Endothelial cell (in vitro differentiated cells): Measurements from ENCODE around the gene TRPM2. TPM values are rescaled to one million over a fixed set of nuclear protein-coding genes. Genes with fewer than 3 reads are reported as not detected.

Experiments used
- DNase-seq: peaks from one replicate; pipeline ENCODE4 v3.0.0; 2021; ENCODE audit warnings: low spot score
- H3K27ac Mint-ChIP-seq: one replicate; pipeline ENCODE4 v1.8.0; 2021; ENCODE audit warnings: mixed read lengths, inconsistent platforms; ENCODE audit not compliant: unreplicated experiment
- H3K27me3 Mint-ChIP-seq: one replicate; pipeline ENCODE4 v1.8.0; 2021; ENCODE audit warnings: mild to moderate bottlenecking, moderate library complexity, mixed read lengths, inconsistent platforms; ENCODE audit not compliant: unreplicated experiment
- H3K36me3 Mint-ChIP-seq: one replicate; pipeline ENCODE4 v1.8.0; 2021; ENCODE audit warnings: mild to moderate bottlenecking, low read depth, mixed read lengths, inconsistent platforms; ENCODE audit not compliant: unreplicated experiment
- H3K4me1 Mint-ChIP-seq: one replicate; pipeline ENCODE4 v1.8.0; 2021; ENCODE audit warnings: mild to moderate bottlenecking, mixed read lengths, inconsistent platforms; ENCODE audit not compliant: unreplicated experiment
- H3K4me3 Mint-ChIP-seq: one replicate; pipeline ENCODE4 v1.8.0; 2021; ENCODE audit warnings: mild to moderate bottlenecking, mixed read lengths, inconsistent platforms; ENCODE audit not compliant: unreplicated experiment
- H3K9me3 Mint-ChIP-seq: one replicate; pipeline ENCODE4 v1.8.0; 2021; ENCODE audit warnings: mixed read lengths, inconsistent platforms; ENCODE audit not compliant: unreplicated experiment
- total RNA-seq: library from RNA; stranded (reverse); fragmentation: NEBNext Ultra II Directional; extraction: Animal tissue kit (Norgen Biotek cat#: 25700); gene quantifications from one replicate; pipeline ENCODE4 v1.2.1, GENCODE V29; 2021; ENCODE audit not compliant: unreplicated experiment
- TF ChIP-seq, protein P1 (sequence below): fragments of 200-600 bp; sonication (generic); IDR thresholded peaks from one replicate; pipeline ENCODE4 v1.5.0; 2021; ENCODE audit warnings: antibody characterized with exemption; ENCODE audit not compliant: unreplicated experiment

TRPM2 gene
- total RNA-seq, 1 donor from 2014 or later = 0.15 TPM

DNA sequence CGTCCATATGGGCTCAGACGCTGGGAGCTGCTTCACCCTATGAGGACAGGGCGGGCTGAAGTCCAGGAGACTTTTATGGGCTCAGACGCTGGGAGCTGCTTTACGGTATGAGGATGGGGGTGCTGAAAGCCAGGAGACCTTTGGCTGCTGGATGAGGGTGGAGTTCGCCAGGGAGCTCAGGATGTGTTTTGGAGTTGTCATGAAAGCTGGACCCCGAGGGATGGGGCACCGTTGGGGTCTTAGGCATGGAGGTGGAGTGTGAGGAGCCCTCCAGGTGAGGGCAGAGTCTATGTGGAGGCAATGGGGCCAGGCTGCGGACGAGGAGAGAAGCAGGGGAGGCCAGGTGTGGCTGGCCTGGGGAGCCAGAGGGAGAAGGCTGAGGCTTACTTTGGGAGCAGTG is 27.5 kb downstream of the TRPM2 start:
- no peak for DNase-seq
- Mint-ChIP-seq H3K4me1 (no peaks in the 10 kb centered on the region), H3K36me3 (peaks cover 6% of the 10 kb centered on the region), H3K9me3 (peaks cover 5% of the 10 kb centered on the region), H3K27ac (no peak overlapping the region), H3K4me3 (no peak overlapping the region), H3K27me3 (peaks cover 24% of the 10 kb centered on the region)
- TF ChIP-seq, protein P1, sequence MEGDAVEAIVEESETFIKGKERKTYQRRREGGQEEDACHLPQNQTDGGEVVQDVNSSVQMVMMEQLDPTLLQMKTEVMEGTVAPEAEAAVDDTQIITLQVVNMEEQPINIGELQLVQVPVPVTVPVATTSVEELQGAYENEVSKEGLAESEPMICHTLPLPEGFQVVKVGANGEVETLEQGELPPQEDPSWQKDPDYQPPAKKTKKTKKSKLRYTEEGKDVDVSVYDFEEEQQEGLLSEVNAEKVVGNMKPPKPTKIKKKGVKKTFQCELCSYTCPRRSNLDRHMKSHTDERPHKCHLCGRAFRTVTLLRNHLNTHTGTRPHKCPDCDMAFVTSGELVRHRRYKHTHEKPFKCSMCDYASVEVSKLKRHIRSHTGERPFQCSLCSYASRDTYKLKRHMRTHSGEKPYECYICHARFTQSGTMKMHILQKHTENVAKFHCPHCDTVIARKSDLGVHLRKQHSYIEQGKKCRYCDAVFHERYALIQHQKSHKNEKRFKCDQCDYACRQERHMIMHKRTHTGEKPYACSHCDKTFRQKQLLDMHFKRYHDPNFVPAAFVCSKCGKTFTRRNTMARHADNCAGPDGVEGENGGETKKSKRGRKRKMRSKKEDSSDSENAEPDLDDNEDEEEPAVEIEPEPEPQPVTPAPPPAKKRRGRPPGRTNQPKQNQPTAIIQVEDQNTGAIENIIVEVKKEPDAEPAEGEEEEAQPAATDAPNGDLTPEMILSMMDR = no peak

GRCh38 chr21:44381874-44382273 is 28.5 kb downstream of the TRPM2 start:
- Mint-ChIP-seq H3K27ac (peak overlapping the region; percentile 6), H3K36me3 (peaks cover 6% of the 10 kb centered on the region), H3K9me3 (peaks cover 5% of the 10 kb centered on the region), H3K4me1 (no peaks in the 10 kb centered on the region), H3K27me3 (peaks cover 17% of the 10 kb centered on the region), H3K4me3 (peak overlapping the region; percentile 0)
- DNase-seq = no peak
- TF ChIP-seq, protein P1 = no peak

GRCh38 chr21:44382536-44382935 is 29.1 kb downstream of the TRPM2 start:
- Mint-ChIP-seq H3K36me3 (peaks cover 6% of the 10 kb centered on the region), H3K4me1 (no peaks in the 10 kb centered on the region), H3K27me3 (peaks cover 12% of the 10 kb centered on the region), H3K9me3 (peaks cover 5% of the 10 kb centered on the region), H3K4me3 (no peak overlapping the region), H3K27ac (no peak overlapping the region)
- DNase-seq = no peak
- TF ChIP-seq, protein P1 = no peak

GRCh38 chr21:44383216-44383615 is 29.8 kb downstream of the TRPM2 start:
- peaks cover 5% of the 10 kb centered on the region for H3K9me3 Mint-ChIP-seq
- TF ChIP-seq, protein P1 = no peak

DNA sequence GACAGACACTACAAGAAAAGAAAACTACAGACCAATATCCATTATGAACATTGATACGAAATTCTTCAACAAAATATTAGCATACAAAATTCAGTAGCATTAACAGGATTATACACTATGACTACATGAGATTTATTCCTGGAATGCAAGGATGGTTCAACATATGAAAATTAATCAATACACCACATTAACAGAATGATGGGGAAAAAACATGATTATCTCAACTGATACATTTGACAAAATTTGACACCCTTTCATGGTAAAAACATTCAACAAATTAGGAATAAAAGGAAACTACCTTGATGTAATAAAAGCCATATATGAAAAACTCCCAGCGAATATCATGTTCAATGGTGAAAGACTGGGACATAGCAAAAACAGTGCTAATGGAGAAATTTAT is 31.5 kb downstream of the TRPM2 start:
- peaks cover 6% of the 10 kb centered on the region for H3K36me3 Mint-ChIP-seq
- peaks cover 8% of the 10 kb centered on the region for H3K27me3 Mint-ChIP-seq
- H3K9me3 Mint-ChIP-seq = peaks cover 5% of the 10 kb centered on the region
- no peak overlapping the region for H3K4me3 Mint-ChIP-seq
- no peak for DNase-seq
- TF ChIP-seq, protein P1 = no peak
- no peak overlapping the region for H3K27ac Mint-ChIP-seq
- no peaks in the 10 kb centered on the region for H3K4me1 Mint-ChIP-seq

More at GRCh38 chr21:44383216-44383615, 29.8 kb downstream of the TRPM2 start:
- H3K27me3 Mint-ChIP-seq = peaks cover 10% of the 10 kb centered on the region
- no peak overlapping the region for H3K27ac Mint-ChIP-seq
- no peaks in the 10 kb centered on the region for H3K4me1 Mint-ChIP-seq
- no peak for DNase-seq
- no peak overlapping the region for H3K4me3 Mint-ChIP-seq
- H3K36me3 Mint-ChIP-seq = peaks cover 6% of the 10 kb centered on the region
